HCT116 (cell line): ENCODE data around the gene WWOX. TPM values are rescaled to one million over a fixed set of nuclear protein-coding genes. Genes with fewer than 3 reads are reported as not detected.

Source experiments
- ATAC-seq: fragments of 200-7000 bp; cut with Tn5 transposase; 2 replicates; pipeline ENCODE4 v1.9.1; 2020; ENCODE audit warnings: mild to moderate bottlenecking, moderate library complexity
- BruUV-seq: library from RNA; stranded (reverse); fragments of 400-500 nt; replicated peaks from 2 replicates; lab custom pipeline; 2021; lab: Mats Ljungman, UMichigan
- CTCF ChIA-PET: fragments of 300-600 bp; sonication (Branson Sonifier 250); formaldehyde crosslinking; loops from one replicate; lab custom pipeline; 2021; ENCODE audit warnings: antibody characterized with exemption; lab: Charles Lee
- POLR2A ChIA-PET: fragments of 300-600, 350-600 bp; sonication (Branson Sonifier 250); formaldehyde crosslinking; loops from one replicate; lab custom pipeline; 2021; ENCODE audit warnings: antibody characterized with exemption; lab: Charles Lee
- RAD21 ChIA-PET, 2 experiments: fragments of 300-600 bp; sonication (Branson Sonifier 250); formaldehyde crosslinking; loops; one replicate each; lab custom pipeline; 2023; ENCODE audit warnings: low total read pairs in 2 of 2; ENCODE audit not compliant: uncharacterized antibody in 2 of 2, unreplicated experiment in 2 of 2, low non-redundant PET in 1 of 2; lab: Charles Lee
- DNase-seq: peaks from one replicate; pipeline ENCODE4 v3.0.0-alpha.2; 2010; ENCODE audit warnings: low read depth, low spot score
- H2AFZ ChIP-seq: fragments of 200-600 bp; shearing (Covaris generic), sonication (generic); 2 replicates; pipeline ENCODE4 v1.6.1; 2017; ENCODE audit warnings: low read depth, mixed run types, mixed read lengths, antibody characterized with exemption, low read length; ENCODE audit not compliant: poor library complexity, severe bottlenecking
- H3K27ac ChIP-seq: 2 replicates; pipeline ENCODE4 v1.5.1; 2012; ENCODE audit warnings: low read depth, low read length
- H3K27me3 ChIP-seq: fragments of 200-600 bp; sonication (generic); 2 replicates; pipeline ENCODE4 v1.6.1; 2016; ENCODE audit warnings: mixed run types, low read length, mixed read lengths; ENCODE audit not compliant: insufficient read depth
- H3K36me3 ChIP-seq, 2 experiments: fragments of 200-500 bp in 1 of 2; fragments of 200-600 bp in 1 of 2; sonication (Bioruptor generic) in 1 of 2; sonication (generic) in 1 of 2; 2 replicates each; pipeline versions ENCODE4 v1.5.1 to v1.6.1; 2014 to 2016; ENCODE audit warnings: low read length in 2 of 2, inconsistent platforms in 1 of 2, mixed read lengths in 1 of 2, mixed run types in 1 of 2; ENCODE audit not compliant: insufficient read depth in 2 of 2, control insufficient read depth in 1 of 2
- H3K4me1 ChIP-seq, 2 experiments: fragments of 200-600 bp in 1 of 2; sonication (generic) in 1 of 2; 2 replicates each; pipeline versions ENCODE4 v1.5.1 to v1.6.1; 2012 to 2017; ENCODE audit warnings: low read length in 2 of 2, inconsistent platforms in 1 of 2, mild to moderate bottlenecking in 1 of 2, mixed read lengths in 1 of 2, mixed run types in 1 of 2, moderate library complexity in 1 of 2; ENCODE audit not compliant: insufficient read depth in 2 of 2, control insufficient read depth in 1 of 2
- H3K4me2 ChIP-seq: fragments of 200-600 bp; sonication (generic); 2 replicates; pipeline ENCODE4 v1.6.1; 2017; ENCODE audit warnings: mixed run types, low read length, mixed read lengths
- H3K4me3 ChIP-seq, 2 experiments: fragments of 200-600 bp in 1 of 2; sonication (generic) in 1 of 2; replicated peaks in 1 of 2; 2 replicates each; pipeline ENCODE4 v1.5.1; 2011 to 2016; ENCODE audit warnings: low read length in 2 of 2, control low read depth in 1 of 2, low read depth in 1 of 2, mild to moderate bottlenecking in 1 of 2, mixed read lengths in 1 of 2, mixed run types in 1 of 2
- H3K79me2 ChIP-seq: fragments of 200-600 bp; sonication (generic); 2 replicates; pipeline ENCODE4 v1.6.1; 2017; ENCODE audit warnings: mild to moderate bottlenecking, mixed run types, low read length, moderate library complexity, mixed read lengths; ENCODE audit not compliant: insufficient read depth
- H3K9ac ChIP-seq: fragments of 200-600 bp; sonication (generic); 2 replicates; pipeline ENCODE4 v1.6.1; 2016; ENCODE audit warnings: low read length, mixed read lengths
- H3K9me2 ChIP-seq: fragments of 200-600 bp; sonication (generic), shearing (Covaris generic); 2 replicates; pipeline ENCODE4 v1.6.1; 2017; ENCODE audit warnings: mixed run types, mild to moderate bottlenecking, moderate library complexity; ENCODE audit not compliant: insufficient read depth
- H3K9me3 ChIP-seq, 2 experiments: fragments of 200-500 bp in 1 of 2; fragments of 200-600 bp in 1 of 2; sonication (Bioruptor generic) in 1 of 2; sonication (generic) in 1 of 2; 2 replicates each; pipeline ENCODE4 v1.6.1; 2014 to 2017; ENCODE audit warnings: low read length in 2 of 2, mixed read lengths in 2 of 2, inconsistent platforms in 1 of 2, low read depth in 1 of 2, mild to moderate bottlenecking in 1 of 2, mixed run types in 1 of 2, moderate library complexity in 1 of 2; ENCODE audit not compliant: control insufficient read depth in 1 of 2, insufficient read depth in 1 of 2
- H4K20me1 ChIP-seq: fragments of 200-600 bp; sonication (generic), shearing (Covaris generic); 2 replicates; pipeline ENCODE4 v1.6.1; 2017; ENCODE audit warnings: mixed run types, mild to moderate bottlenecking, moderate library complexity; ENCODE audit not compliant: insufficient read depth
- ATF3 ChIP-seq: IDR thresholded peaks from 2 replicates; pipeline ENCODE4 v1.6.1; 2012
- CBX3 ChIP-seq: IDR thresholded peaks from 2 replicates; pipeline ENCODE4 v1.6.1; 2012; ENCODE audit warnings: low read depth
- CTCF ChIP-seq, 3 experiments: fragments of 200-600 bp in 1 of 3; sonication (generic) in 1 of 3; IDR thresholded peaks in 2 of 3; conservative IDR thresholded peaks in 1 of 3; 2 replicates each; pipeline ENCODE4 v1.5.1; 2012 to 2017; ENCODE audit warnings: low read depth in 2 of 3, low read length in 2 of 3, antibody characterized with exemption in 1 of 3, borderline replicate concordance in 1 of 3, control low read depth in 1 of 3, mild to moderate bottlenecking in 1 of 3, mixed read lengths in 1 of 3, mixed run types in 1 of 3, moderate library complexity in 1 of 3; ENCODE audit not compliant: insufficient read depth in 1 of 3
- EZH2 ChIP-seq: fragments of 200-600 bp; sonication (generic); IDR thresholded peaks from 2 replicates; pipeline ENCODE4 v1.6.1; 2017; ENCODE audit warnings: antibody characterized with exemption, mixed run types
- MAX ChIP-seq: IDR thresholded peaks from 2 replicates; pipeline ENCODE4 v1.6.1; 2012
- POLR2AphosphoS5 ChIP-seq: IDR thresholded peaks from 2 replicates; pipeline ENCODE4 v1.6.1; 2011; ENCODE audit warnings: mild to moderate bottlenecking, low read depth, low read length, moderate library complexity
- REST ChIP-seq: IDR thresholded peaks from 2 replicates; pipeline ENCODE4 v1.6.1; 2012; ENCODE audit warnings: low read depth
- SIN3A ChIP-seq: IDR thresholded peaks from 2 replicates; pipeline ENCODE4 v1.6.1; 2012; ENCODE audit warnings: low read depth
- SP1 ChIP-seq: IDR thresholded peaks from 2 replicates; pipeline ENCODE4 v1.6.1; 2012; ENCODE audit warnings: low read depth
- TCF7L2 ChIP-seq: IDR thresholded peaks from 2 replicates; pipeline ENCODE4 v1.7.0; 2011; ENCODE audit warnings: borderline replicate concordance, inconsistent platforms; ENCODE audit not compliant: insufficient read depth, insufficient read length; ENCODE audit errors: extremely low read depth
- ZBTB33 ChIP-seq: IDR thresholded peaks from 2 replicates; pipeline ENCODE4 v1.6.1; 2011; ENCODE audit warnings: mild to moderate bottlenecking, low read length, moderate library complexity; ENCODE audit not compliant: insufficient replicate concordance; ENCODE audit errors: extremely low read depth
- ZFX ChIP-seq: fragments of 450-650 bp; IDR thresholded peaks from 2 replicates; pipeline ENCODE4 v1.6.1; 2017
- intact Hi-C: fragments of 100-400 bp; cut with micrococcal nuclease; formaldehyde crosslinking; loops from 2 replicates; pipeline ENCODE4 v1.10.0; 2022
- total RNA-seq: library from RNA; stranded (reverse); gene quantifications from one replicate; pipeline ENCODE4 v1.2.1, GENCODE V29; 2021; ENCODE audit not compliant: unreplicated experiment

WWOX gene
- total RNA-seq, 1 experiment from 2014 or later: 13.7 TPM

GRCh38 chr16:79155471-79155870, 1056.0 kb downstream of the WWOX start:
- H3K36me3 ChIP-seq: no peaks in the 10 kb centered on the region
- H3K4me2 ChIP-seq: no peak overlapping the region
- no peak for ATAC-seq
- H3K9me3 ChIP-seq: peaks cover 10% of the 10 kb centered on the region in 2 experiments; a peak in 2 of 4 replicates
- intact Hi-C loops: no loop called here
- no peaks in the 10 kb centered on the region for H3K27me3 ChIP-seq
- CTCF ChIA-PET: no interaction called here
- POLR2A ChIA-PET: no interaction called here
- BruUV-seq: no TSS peak
- H3K79me2 ChIP-seq: no peaks in the 10 kb centered on the region
- TF ChIP-seq CBX3 (no peak), SIN3A (no peak), EZH2 (no peak)
- DNase-seq: no peak
- H3K9ac ChIP-seq: no peak overlapping the region
- no peaks in the 10 kb centered on the region for H3K9me2 ChIP-seq
- H3K4me3 ChIP-seq: no peak overlapping the region
- H3K27ac ChIP-seq: no peak overlapping the region
- H2AFZ ChIP-seq: no peak overlapping the region
- H4K20me1 ChIP-seq: no peaks in the 10 kb centered on the region
- RAD21 ChIA-PET: no interaction called here
- H3K4me1 ChIP-seq: no peaks in the 10 kb centered on the region

- Histone ChIP-seq H3K4me2 (no peak overlapping the region), H3K27me3 (no peaks in the 10 kb centered on the region), H4K20me1 (no peaks in the 10 kb centered on the region), H3K4me3 (no peak overlapping the region), H2AFZ (no peak overlapping the region), H3K27ac (no peak overlapping the region), H3K9me3 (peaks cover 7 to 11% of the 10 kb centered on the region in 2 experiments; a peak in 2 of 4 replicates), H3K4me1 (no peaks in the 10 kb centered on the region), H3K9ac (no peak overlapping the region), H3K36me3 (no peaks in the 10 kb centered on the region), H3K9me2 (no peaks in the 10 kb centered on the region), H3K79me2 (no peaks in the 10 kb centered on the region)
- CTCF ChIA-PET: no interaction called here
- no peak for DNase-seq
- RAD21 ChIA-PET: no interaction called here
- ATAC-seq: no peak
- POLR2A ChIA-PET: no interaction called here
- intact Hi-C loops: no loop called here
- no TSS peak for BruUV-seq
- no peak for TF ChIP-seq SP1
- no peak for TF ChIP-seq ZBTB33
- TF ChIP-seq POLR2AphosphoS5: no peak
- TF ChIP-seq CTCF (IDR thresholded peaks at IDR 0.05 in 2 of 3, conservative IDR thresholded peaks at IDR 0.05 in 1 of 3; ENCODE audit: borderline replicate concordance in 1 of 3, insufficient read depth in 1 of 3, low read depth in 2 of 3, low read length in 2 of 3): no peak
- no peak for TF ChIP-seq SIN3A
- no peak for TF ChIP-seq TCF7L2
- TF ChIP-seq MAX: no peak
- no peak for TF ChIP-seq CBX3
- TF ChIP-seq ZFX: no peak
- no peak for TF ChIP-seq ATF3
- TF ChIP-seq REST: no peak
Observed at GRCh38 chr16:79155904-79156303, 1056.5 kb downstream of the WWOX start.
